ENCODE data around the gene OMP. TPM values are rescaled to one million over a fixed set of nuclear protein-coding genes. Genes with fewer than 3 reads are reported as not detected.

OMP gene
- total and polyA plus RNA-seq, 8 donors = 0.61 to 0.78 (median 0.69) TPM; not detected in 5

DNA sequence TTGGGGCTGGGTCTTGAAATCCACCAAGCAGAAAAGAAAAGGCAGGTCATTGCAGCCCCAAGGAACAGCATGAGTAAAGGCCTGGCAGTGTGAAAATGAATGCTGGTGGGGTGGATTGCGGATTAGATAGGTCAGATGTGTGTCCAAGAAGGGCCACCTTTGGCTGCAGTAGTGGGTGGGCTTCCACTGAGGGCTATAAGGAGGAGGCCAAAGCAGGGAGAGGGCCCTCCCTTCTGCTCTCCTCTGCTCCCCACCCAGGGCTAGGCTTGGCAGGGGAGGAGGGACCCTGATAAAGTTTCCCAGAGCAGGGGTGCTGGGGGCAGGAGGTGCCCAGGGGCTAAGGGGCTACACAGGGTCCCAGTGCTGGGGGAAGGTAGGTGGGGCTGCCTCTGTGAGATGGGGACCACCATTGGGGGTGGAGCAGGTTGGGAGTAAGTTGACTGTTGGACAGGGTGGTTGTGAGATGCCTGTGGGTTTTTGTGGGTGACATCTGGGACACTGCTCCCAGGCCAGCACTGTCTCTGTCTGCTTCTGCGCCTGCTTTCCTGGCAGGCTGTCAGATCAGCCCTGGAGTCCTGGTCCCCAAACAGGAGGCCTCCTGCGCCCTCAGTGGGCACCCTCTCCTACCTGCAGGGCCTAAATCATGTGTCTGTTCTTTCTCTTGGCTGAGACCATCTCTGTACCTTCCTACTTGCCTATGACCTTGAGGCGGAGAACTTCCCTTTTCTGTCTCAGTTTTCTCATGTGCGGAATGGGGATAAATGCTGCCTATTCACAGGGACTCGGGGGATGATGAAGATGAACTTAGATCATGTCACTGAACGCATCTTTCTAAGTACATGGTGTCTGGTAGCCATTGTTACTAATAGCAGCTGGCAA lies 33.9 kb upstream of the OMP start:
- 82 to 87% methylated on average over 7 of the region's 7 CpGs for WGBS, 2 donors
- Histone ChIP-seq H3K27ac (no peak overlapping the region), H3K9me3 (no peaks in the 10 kb centered on the region), H3K4me3 (no peak overlapping the region), H3K27me3 (no peaks in the 10 kb centered on the region), H3K4me1 (peaks cover 12 to 31% (median 14%) of the 10 kb centered on the region in 3 donors), H3K36me3 (no peaks in the 10 kb centered on the region)
- DNase-seq = peak in 1 of 6 donors; percentile 13
- FAIRE-seq = no peak
- ATAC-seq = no peak
- TF ChIP-seq CTCF (IDR thresholded peaks at IDR 0.05) = no peak
- intact Hi-C loops (cut with DNase I) = no loop called here

GRCh38 chr11:77069336-77069968 lies 33.2 kb upstream of the OMP start:
- intact Hi-C loops (cut with DNase I) = no loop called here
- FAIRE-seq (no peak), DNase-seq (peak in 1 of 6 donors; percentile 9), ATAC-seq (no peak)
- Histone ChIP-seq H3K9me3 (no peaks in the 10 kb centered on the region), H3K27me3 (no peaks in the 10 kb centered on the region), H3K27ac (no peak overlapping the region), H3K4me3 (no peak overlapping the region), H3K36me3 (no peaks in the 10 kb centered on the region), H3K4me1 (peaks cover 16 to 39% (median 22%) of the 10 kb centered on the region in 3 donors)
- no peak for TF ChIP-seq CTCF (IDR thresholded peaks at IDR 0.05)
- 86 to 91% methylated on average over 6 of the region's 6 CpGs for WGBS, 2 donors

DNA sequence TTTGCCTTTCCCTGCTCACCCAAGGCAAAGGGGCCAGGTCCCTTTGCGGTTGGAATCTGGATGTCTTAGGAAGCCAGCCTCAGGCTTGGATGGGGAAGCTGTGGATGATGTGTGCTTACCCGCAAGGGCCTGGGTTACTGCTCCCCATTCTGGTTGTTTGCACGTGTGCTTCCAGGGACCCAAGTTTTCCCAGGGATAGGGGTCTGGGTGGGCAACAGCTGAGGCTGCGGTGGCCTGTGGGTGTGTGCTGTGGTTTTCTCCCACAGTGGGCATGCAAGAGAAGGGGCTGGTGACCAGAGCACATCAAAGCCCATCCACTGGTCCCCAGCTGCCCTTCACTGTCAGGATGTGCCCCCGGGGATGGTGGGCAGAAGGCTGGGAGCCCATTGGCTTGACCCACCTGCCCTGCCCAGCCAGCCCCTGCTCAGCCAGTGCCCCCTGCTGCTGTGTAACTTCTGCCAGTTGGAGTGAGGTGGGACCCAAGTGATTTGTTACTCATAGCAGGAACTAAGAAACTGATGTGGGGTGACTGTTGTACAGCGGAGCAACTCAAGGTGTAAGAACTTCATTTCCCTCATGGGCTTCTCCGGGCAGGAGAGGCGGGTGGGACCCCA lies 32.6 kb upstream of the OMP start:
- Histone ChIP-seq H3K9me3 (no peaks in the 10 kb centered on the region), H3K4me3 (no peak overlapping the region), H3K36me3 (no peaks in the 10 kb centered on the region), H3K4me1 (peaks cover 16 to 41% (median 23%) of the 10 kb centered on the region in 3 donors), H3K27ac (no peak overlapping the region), H3K27me3 (no peaks in the 10 kb centered on the region)
- intact Hi-C loops (cut with DNase I) = no loop called here
- 85 to 91% methylated on average over 8 of the region's 8 CpGs for WGBS, 2 donors
- no peak for TF ChIP-seq CTCF (IDR thresholded peaks at IDR 0.05)
- no peak for DNase-seq
- ATAC-seq = no peak
- FAIRE-seq = no peak

- H3K27ac ChIP-seq = peak overlapping the region in 1 of 4 donors; percentile 87
- H3K36me3 ChIP-seq = no peaks in the 10 kb centered on the region
- WGBS, 2 donors = 74 to 83% methylated on average over 7 of the region's 7 CpGs
- ATAC-seq (no peak), FAIRE-seq (no peak), DNase-seq (no peak)
- no peaks in the 10 kb centered on the region for H3K27me3 ChIP-seq
- H3K4me1 ChIP-seq = peaks cover 16 to 40% (median 23%) of the 10 kb centered on the region in 3 donors
- intact Hi-C loops (cut with DNase I) = no loop called here
- no peak for TF ChIP-seq CTCF (IDR thresholded peaks at IDR 0.05)
- H3K4me3 ChIP-seq = no peak overlapping the region
- H3K9me3 ChIP-seq = no peaks in the 10 kb centered on the region
Observed at GRCh38 chr11:77071077-77071476, 31.6 kb upstream of the OMP start.
